ENCODE data around the gene HIP1. TPM values are rescaled to one million over a fixed set of nuclear protein-coding genes. Genes with fewer than 3 reads are reported as not detected.
"Not testable (repeated sequence)": the region's sequence is repeated elsewhere in the genome, so short reads cannot be mapped to it uniquely, and the experiment has no call there.

The HIP1 gene
- total RNA-seq, 1 donor from 2014 or later = 60.2 TPM

- no peak for DNase-seq
Observed at GRCh38 chr7:75608451-75609122, 130.2 kb downstream of the HIP1 start.

GRCh38 chr7:75604408-75604807, 134.3 kb downstream of the HIP1 start:
- no peak for DNase-seq

DNA sequence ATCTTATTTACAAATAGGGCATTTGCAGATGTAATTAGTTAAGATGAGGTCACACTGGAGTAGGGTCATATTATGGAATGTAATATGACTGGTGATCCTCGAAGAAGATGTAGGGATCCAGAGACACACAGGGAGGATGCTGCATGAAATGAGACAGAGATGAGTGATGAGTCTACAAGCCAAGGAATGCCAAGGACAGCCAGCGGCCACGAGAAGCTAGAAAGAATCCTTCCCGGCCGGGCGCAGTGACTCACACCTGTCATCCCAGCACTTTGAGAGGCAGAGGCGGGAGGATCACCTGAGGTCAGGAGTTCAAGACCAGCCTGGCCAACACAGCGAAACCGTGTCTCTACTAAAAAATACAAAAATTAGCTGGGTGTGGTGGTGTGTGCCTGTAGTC, 135.9 kb downstream of the HIP1 start:
- not testable (repeated sequence) for DNase-seq

DNA sequence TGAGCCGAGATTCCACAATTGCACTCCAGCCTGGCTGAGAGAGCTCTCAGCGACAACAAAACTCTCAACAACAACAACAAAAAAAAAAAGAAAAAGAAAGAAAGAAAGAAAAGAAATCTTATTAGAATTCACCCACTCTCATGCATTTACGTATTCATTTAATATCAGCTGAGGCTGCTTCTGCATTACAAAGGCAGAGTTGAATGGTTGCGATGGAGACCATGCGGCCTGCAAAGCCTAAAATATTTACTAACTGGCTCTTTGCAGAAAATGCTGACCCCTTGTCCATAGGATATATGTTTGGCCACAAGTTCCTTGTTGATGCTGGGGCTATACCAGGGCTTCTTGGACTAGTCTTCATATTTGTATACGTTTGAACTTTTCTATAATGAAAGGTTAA, 137.2 kb downstream of the HIP1 start:
- no peak for DNase-seq

- DNase-seq = not testable (repeated sequence)
Observed at GRCh38 chr7:75600748-75601147, 138.0 kb downstream of the HIP1 start.

DNA sequence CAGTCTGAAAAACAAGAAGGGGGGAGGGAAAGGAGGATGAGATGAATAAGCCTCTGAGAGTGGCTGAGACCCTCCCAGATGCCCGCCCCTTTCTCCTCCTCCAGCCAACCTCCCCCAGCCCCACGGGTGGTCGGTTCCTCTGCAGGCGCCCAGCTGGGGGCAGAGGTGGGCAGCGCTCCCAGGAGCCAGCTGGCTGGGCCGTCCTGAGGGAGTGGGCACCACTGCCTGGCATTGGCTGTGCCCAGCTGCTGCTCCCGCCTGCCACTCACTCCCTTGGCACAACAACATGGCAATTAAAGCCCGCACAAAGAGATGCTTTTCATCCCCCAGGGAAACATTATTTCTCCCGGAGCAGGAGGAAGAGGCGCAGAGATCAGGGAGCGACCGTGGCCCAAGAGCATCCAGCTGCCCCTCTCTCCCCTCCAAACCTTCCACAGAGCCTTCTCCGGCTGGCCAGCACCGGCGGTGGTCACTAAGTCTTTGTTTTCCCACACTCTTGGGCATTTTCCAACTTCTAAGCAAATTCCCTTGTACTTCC, 139.4 kb downstream of the HIP1 start:
- peak; percentile 68 for DNase-seq

DNA sequence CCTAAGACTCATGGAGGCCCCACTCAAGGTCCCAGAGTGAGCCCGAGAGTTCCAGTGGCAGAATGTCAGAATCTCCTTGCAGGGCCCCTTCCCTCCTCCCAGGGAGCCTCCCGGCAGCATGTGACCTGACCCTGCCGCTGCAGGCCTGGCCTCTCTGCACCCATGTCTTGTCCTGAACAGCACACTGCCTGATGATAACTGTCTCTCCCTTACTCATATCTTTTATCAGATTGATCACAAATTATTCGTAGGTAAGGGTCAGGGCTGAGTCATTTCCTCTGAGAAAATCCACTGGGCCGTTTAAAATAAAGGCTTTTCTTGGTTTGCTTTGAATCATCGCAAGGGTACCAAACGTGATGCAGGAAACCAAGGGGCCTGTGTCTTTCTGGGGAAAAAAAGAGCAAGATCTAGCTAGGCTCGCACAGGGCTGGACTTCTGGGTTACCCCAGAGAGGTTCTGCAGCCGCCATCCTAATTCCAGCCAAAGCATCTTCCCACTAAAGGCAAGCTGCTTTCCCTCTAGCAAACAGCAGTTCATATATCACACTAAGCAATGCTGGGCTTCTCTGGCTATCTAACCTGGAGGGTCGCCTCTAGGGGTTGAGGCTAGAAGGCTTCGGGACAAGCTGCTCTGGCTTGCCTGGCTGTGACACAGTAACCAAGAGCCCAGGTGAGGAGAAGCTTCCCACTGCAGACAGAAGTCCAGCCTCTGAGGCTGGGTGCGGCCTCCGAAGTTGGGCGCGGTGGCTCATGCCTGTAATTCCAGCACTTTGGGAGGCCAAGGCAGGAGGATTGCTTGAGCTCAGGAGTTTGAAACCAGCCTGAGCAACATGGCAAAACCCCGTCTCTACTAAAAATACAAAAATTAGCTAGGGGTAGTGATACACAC, 141.8 kb downstream of the HIP1 start:
- peak; percentile 60 for DNase-seq

DNA sequence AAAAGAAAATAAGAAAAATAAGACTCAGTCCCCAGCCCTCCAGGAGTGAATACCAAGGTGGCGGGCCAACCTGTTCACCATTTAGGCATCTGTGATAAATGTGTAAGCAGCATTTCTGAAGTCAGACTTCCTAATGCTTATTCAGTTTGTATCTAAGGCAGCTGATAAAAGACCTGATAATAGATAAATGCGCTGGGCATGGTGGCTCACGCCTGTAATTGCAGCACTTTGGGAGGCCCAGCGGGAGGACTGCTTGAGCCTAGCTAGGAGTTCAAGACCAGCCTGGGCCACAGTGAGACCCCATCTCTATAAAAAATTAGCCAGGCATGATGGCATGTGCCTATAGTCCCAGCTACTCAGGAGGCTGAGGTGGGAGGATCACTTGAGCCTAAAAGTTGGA, 143.0 kb downstream of the HIP1 start:
- DNase-seq = no peak

- DNase-seq = not testable (repeated sequence)
Observed at GRCh38 chr7:75593500-75594184, 145.1 kb downstream of the HIP1 start.

DNA sequence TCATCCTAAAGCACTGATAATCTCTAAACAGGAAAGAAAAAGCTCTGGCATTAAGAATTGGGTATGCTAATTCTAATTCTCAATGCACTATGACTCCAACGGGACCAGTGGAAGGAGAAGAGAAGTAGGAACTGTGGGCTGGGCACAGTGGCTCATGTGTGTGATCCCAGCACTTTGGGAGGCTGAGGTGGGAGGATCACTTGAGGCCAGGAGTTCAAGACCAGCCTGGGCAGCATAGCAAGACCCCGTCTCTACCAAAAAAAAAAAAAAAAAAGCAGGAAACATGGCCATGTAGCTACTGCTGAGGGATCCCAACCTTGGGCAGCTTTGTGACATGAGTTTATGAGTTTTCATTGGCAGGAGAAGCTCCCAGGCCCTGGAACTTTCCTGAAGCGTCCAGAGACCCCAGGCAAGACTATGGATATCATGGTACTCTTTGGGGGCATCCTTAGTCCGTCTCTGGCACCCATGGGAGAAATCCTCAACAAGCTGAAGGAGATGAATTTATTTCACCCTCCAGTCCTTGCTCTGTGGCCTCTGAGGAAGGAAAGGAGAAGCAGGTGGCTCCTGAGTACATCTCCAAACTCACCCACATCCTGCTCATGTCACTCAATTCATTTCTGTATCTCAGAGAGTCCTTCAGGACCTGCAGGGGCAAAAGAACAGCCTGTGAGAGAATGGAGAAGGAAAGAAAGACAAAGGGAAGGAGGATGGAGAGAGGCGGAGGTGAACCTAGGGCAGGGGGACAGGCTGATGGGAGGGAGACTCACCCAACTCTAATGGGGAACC, 147.1 kb downstream of the HIP1 start:
- no peak for DNase-seq

DNA sequence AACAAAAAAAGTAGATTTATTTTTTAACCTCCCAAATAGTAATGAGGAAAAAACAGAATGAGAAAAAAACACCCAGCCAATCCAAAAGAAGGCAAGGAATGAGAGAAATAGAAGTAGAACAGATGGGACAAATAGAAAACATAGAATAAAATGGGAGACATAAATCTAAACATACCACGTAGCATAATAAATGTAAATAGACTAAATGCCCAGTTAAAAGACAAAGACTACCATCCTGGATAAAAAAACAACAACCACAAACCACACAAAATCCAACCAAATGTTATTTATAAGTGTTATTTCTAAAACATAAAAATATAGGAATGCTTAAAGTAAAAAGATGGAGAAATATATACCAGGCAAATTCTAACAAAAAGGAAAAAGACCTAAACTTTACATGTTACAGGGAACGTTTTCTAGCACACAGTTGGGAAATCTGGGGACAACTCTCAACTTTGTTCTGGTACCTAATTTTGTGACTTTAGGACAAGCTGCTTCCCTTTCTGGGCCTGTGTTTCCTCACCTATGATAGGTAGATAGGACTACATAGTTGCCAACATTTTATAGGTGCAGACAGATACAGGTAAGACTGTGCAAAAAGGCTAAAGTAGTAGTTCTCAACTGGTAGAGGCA, 148.3 kb downstream of the HIP1 start:
- DNase-seq = no peak

DNA sequence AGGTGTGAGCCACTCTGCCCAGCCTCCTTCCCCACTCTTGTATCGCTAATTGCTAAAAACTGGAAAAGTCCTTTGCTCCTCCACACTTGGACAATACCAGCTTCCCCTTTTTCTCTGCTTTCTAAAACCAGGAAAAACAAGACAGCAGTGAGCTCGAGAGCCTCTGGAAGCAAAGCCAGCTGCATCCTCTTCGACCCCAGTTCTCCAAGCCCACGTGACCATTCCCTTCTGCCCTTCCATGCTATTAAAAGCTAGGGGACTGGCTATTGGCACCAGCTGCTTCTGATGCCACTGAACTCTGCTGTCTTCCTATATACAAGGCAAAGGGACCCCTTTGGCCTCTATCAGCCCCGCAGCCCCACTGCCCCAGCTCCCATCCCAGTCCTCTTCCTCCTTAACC, 154.4 kb downstream of the HIP1 start:
- DNase-seq = peak; percentile 8

DNA sequence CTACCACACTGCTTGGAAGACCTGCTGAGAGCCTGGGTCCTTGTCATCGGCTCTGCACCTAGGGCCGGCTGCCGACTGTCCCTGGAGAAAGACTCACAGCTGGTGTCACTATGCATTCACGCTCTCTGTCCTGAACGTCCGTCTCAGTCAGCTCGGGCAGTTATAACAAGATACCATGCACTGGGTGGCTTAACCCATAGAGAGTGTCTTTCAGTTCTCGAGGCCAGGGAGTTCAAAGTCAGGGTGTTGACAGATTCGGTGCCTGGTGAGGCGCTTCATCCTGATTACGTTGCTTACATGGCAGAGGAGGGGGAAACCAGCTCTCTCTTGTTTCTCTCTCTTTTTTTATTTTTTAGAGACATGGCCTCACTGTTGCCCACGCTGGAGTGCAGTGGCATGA, 155.5 kb downstream of the HIP1 start:
- DNase-seq = no peak

- DNase-seq = no peak
Observed at GRCh38 chr7:75579899-75580298, 158.8 kb downstream of the HIP1 start.

DNA sequence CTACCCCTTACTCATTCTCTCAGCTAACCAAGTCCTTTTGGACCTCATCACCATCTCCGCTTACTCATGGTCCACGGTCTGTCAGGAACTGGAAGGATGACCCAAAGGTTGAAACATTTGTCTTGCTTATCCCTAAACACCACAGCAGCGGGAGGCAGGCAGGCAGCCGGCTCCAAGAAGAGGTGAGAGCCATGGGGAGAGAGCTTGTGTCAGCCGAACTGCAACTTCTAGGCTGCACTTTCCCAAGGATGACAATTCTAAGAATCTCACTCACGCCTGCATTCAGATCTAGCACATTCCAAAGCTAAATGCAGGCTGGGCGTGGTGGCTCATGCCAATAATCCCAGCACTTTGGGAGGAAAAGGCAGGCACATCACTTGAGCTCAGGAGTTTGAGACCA, 160.7 kb downstream of the HIP1 start:
- no peak for DNase-seq

GRCh38 chr7:75575488-75576121, 163.1 kb downstream of the HIP1 start:
- DNase-seq = no peak

DNA sequence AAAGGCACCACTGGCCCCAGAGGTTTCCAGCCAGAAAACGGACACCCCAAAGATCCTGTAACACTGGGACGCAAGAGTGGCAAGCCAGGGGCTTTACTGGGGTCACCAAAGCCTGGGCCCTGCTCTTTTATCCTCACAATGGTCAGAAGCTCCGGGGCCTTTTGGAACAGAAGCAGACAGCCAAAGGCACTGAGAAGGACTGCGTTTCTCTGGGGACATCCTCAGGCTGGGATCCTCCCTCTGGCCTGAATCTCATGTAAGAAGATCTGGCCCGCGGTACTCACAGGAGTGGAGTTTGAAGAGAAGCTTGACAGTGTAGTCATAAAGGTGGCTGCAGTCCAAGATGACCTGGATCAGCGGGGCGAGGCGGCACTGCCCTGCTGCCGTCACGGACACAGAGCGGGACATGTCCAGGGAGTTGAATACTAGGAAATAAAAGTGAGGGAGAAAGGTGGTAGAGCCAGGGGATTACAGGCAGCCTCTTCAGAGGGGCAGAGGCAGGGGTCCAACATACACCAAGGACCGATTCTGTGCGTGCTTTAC, 165.2 kb downstream of the HIP1 start:
- no peak for DNase-seq

DNA sequence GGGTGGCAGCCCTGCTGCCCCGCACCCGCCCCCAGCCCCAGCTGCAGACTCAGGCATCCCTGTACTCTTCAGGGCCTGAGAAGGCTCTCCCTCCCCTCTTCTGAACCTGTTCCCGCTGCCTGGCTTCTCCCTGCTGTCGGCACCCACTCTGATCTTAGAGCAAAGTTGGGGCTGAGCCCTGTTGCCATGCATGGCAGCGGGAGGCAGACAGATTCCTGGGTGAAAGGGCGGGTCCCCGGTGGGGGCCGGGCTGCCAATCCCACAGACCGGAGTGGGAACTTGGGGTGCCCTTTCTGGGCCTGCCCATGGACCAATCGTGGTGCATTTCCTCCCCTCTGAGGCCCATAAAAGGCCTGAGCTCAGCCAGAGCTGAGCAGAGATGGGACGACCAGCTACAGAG, 165.9 kb downstream of the HIP1 start:
- no peak for DNase-seq

DNA sequence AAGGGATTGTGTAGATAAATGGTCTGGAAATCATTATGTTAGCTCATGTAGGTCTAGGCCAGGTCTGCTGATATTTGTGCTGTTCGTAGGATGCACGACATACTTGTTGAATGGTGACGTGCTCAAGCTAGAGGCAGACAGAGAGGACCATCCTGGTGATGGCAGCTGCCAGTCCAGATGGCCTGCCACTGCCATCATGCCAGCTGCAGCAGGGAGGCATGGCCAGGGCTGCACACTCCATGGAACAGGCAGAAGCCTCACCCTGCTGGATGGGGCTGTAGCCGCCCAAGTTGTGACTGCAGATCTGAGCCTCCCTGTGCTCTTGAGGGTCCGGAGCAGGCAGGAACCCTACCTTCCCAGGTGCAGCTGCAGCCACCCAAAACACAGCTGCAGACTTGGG, 166.3 kb downstream of the HIP1 start:
- no peak for DNase-seq

DNA sequence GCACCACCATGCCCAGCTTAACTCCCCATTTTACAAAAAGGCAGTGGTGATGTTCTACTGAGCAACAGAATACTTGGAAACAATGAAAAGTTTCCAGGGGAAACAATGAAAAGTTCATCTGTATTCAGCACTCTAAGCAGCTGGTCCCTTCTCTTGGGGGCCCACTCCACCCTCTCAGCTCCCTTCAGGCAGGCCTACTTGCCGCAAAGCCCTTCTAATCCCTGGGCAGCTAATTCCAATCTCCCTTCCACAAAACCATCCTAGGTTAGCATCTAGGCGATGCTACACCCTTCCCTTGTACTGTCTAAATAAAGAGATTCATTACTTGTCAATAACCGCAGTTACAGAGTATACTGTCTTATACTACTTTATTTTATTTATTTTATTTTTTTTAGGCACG, 167.5 kb downstream of the HIP1 start:
- DNase-seq = no peak

DNA sequence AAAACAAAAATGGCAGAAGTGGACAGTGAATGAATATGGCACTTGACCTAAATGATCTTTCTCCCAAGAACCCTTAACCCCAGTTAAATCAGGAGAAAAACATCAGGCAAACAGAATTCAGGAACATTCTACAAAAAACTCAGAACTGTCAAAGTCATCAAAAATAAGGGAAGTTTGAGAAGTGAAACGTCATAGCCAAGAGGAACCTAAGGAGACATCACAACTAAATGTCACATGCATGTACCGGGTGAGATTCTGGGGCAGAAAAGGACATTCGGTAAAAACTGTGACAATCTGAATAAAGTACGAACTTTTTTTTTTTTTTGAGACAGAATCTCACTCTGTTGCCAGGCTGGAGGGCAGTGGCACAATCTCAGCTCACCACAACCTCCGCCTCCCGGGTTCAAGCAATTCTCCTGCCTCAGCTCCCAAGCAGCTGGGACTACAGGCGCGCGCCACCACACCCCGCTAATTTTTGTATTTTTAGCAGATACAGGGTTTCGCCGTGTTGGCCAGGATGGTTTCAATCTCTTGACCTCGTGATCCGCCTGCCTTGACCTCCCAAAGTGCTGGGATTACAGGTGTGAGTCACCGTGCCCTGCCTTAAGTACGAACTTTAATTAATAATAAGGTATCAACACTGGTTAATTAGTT, 169.0 kb downstream of the HIP1 start:
- not testable (repeated sequence) for DNase-seq
